HEK293 (cell line): ENCODE measurements around the gene SP7.

Source experiments
- CTCF ChIA-PET: fragments of 350-600 bp; formaldehyde crosslinking; extraction: SDS; loops from one replicate; lab custom pipeline; 2021; ENCODE audit warnings: antibody characterized with exemption; lab: Yijun Ruan, JAX
- POLR2A ChIA-PET: fragments of 300-600 bp; formaldehyde crosslinking; extraction: SDS; loops from one replicate; lab custom pipeline; 2020; ENCODE audit warnings: antibody characterized with exemption, inconsistent platforms; lab: Yijun Ruan, JAX
- H3K27ac ChIP-seq: fragments of 200-500 bp; sonication (Bioruptor generic); 2 replicates; pipeline ENCODE4 v1.5.1; 2014; ENCODE audit warnings: low read depth, low read length, control low read depth, inconsistent platforms; ENCODE audit errors: extremely low read depth
- H3K36me3 ChIP-seq, 2 experiments: fragments of 200-500 bp in 1 of 2; sonication (Bioruptor generic) in 1 of 2; 1 replicate in 1 of 2; 2 replicates in 1 of 2; pipeline ENCODE4 v1.5.1; 2014 to 2017; ENCODE audit warnings: inconsistent platforms in 2 of 2, low read length in 2 of 2; ENCODE audit not compliant: control insufficient read depth in 2 of 2, insufficient read depth in 1 of 2
- H3K4me1 ChIP-seq: fragments of 200-500 bp; sonication (Bioruptor generic); 2 replicates; pipeline ENCODE4 v1.5.1; 2014; ENCODE audit warnings: mild to moderate bottlenecking, low read length, inconsistent platforms; ENCODE audit not compliant: control insufficient read depth, insufficient read depth
- H3K4me3 ChIP-seq: 2 replicates; pipeline ENCODE4 v1.5.1; 2011; ENCODE audit warnings: low read depth, mild to moderate bottlenecking, control low read depth, low read length, moderate library complexity
- H3K9me3 ChIP-seq: fragments of 200-500 bp; sonication (Bioruptor generic); 2 replicates; pipeline ENCODE4 v1.5.1; 2014; ENCODE audit warnings: low read depth, low read length, inconsistent platforms; ENCODE audit not compliant: control insufficient read depth, insufficient read depth
- CTCF ChIP-seq: fragments of 450-650 bp; formaldehyde crosslinking; IDR thresholded peaks from 2 replicates; pipeline ENCODE4 v1.5.1; 2016; ENCODE audit warnings: missing biosample characterization, missing genetic modification characterization
- GLI4 ChIP-seq: fragments of 450-650 bp; formaldehyde crosslinking; IDR thresholded peaks from 2 replicates; pipeline ENCODE4 v1.5.1; 2016; ENCODE audit warnings: missing biosample characterization, missing genetic modification characterization
- GLIS1 ChIP-seq: fragments of 450-650 bp; formaldehyde crosslinking; IDR thresholded peaks from 2 replicates; pipeline ENCODE4 v1.5.1; 2016; ENCODE audit warnings: missing biosample characterization, missing genetic modification characterization
- PRDM1 ChIP-seq: fragments of 450-650 bp; formaldehyde crosslinking; IDR thresholded peaks from 2 replicates; pipeline ENCODE4; 2016; ENCODE audit warnings: missing biosample characterization, missing genetic modification characterization
- PRDM4 ChIP-seq: fragments of 450-650 bp; formaldehyde crosslinking; IDR thresholded peaks from 2 replicates; pipeline ENCODE4 v1.5.1; 2017; ENCODE audit warnings: missing biosample characterization, missing genetic modification characterization
- TRIM28 ChIP-seq: IDR thresholded peaks from 2 replicates; pipeline ENCODE4 v1.6.1; 2011; ENCODE audit warnings: low read length, control low read depth, borderline replicate concordance
- ZIC2 ChIP-seq: fragments of 450-650 bp; formaldehyde crosslinking; IDR thresholded peaks from 2 replicates; pipeline ENCODE4 v1.5.1; 2016; ENCODE audit warnings: missing biosample characterization, missing genetic modification characterization
- ZNF148 ChIP-seq: fragments of 450-650 bp; formaldehyde crosslinking; IDR thresholded peaks from 2 replicates; pipeline ENCODE4 v1.5.0; 2017; ENCODE audit warnings: missing biosample characterization, missing genetic modification characterization, borderline replicate concordance
- ZNF433 ChIP-seq: fragments of 450-650 bp; formaldehyde crosslinking; IDR thresholded peaks from 2 replicates; pipeline ENCODE4 v1.5.1; 2016; ENCODE audit warnings: missing biosample characterization, missing genetic modification characterization, low read depth
- ZNF544 ChIP-seq: fragments of 450-650 bp; formaldehyde crosslinking; IDR thresholded peaks from 2 replicates; pipeline ENCODE4 v1.5.0; 2017; ENCODE audit warnings: missing biosample characterization, missing genetic modification characterization
- ZNF580 ChIP-seq: fragments of 450-650 bp; formaldehyde crosslinking; IDR thresholded peaks from 2 replicates; pipeline ENCODE4 v1.5.1; 2016; ENCODE audit warnings: missing biosample characterization, missing genetic modification characterization
- ZNF600 ChIP-seq: fragments of 450-650 bp; formaldehyde crosslinking; IDR thresholded peaks from 2 replicates; pipeline ENCODE4 v1.5.1; 2016; ENCODE audit warnings: missing biosample characterization, missing genetic modification characterization
- ZNF629 ChIP-seq: fragments of 450-650 bp; formaldehyde crosslinking; IDR thresholded peaks from 2 replicates; pipeline ENCODE4 v1.5.1; 2017; ENCODE audit warnings: missing biosample characterization, missing genetic modification characterization
- ZNF654 ChIP-seq: fragments of 450-650 bp; formaldehyde crosslinking; IDR thresholded peaks from 2 replicates; pipeline ENCODE4 v1.5.1; 2016; ENCODE audit warnings: low read depth, missing biosample characterization, missing genetic modification characterization
- ZNF664 ChIP-seq: fragments of 450-650 bp; formaldehyde crosslinking; IDR thresholded peaks from 2 replicates; pipeline ENCODE4 v1.5.1; 2016; ENCODE audit warnings: missing biosample characterization, missing genetic modification characterization
- ZNF768 ChIP-seq: fragments of 450-650 bp; formaldehyde crosslinking; IDR thresholded peaks from 2 replicates; pipeline ENCODE4 v1.5.1; 2018; ENCODE audit warnings: missing biosample characterization, mild to moderate bottlenecking, missing genetic modification characterization
- ZNF791 ChIP-seq: fragments of 450-650 bp; formaldehyde crosslinking; IDR thresholded peaks from 2 replicates; pipeline ENCODE4 v1.5.1; 2016; ENCODE audit warnings: missing biosample characterization, missing genetic modification characterization
- ZNF830 ChIP-seq: fragments of 450-650 bp; IDR thresholded peaks from 2 replicates; pipeline ENCODE4 v1.5.0; 2018; ENCODE audit warnings: missing biosample characterization, missing genetic modification characterization, low read depth, mild to moderate bottlenecking, moderate library complexity
- ZSCAN16 ChIP-seq: fragments of 450-650 bp; formaldehyde crosslinking; IDR thresholded peaks from 2 replicates; pipeline ENCODE4 v1.5.1; 2016; ENCODE audit warnings: missing biosample characterization, missing genetic modification characterization

The SP7 gene

GRCh38 chr12:53328043-53328435 is 8.1 kb downstream of the SP7 start:
- Histone ChIP-seq H3K36me3 (no peaks in the 10 kb centered on the region), H3K4me1 (no peaks in the 10 kb centered on the region), H3K9me3 (no peaks in the 10 kb centered on the region), H3K27ac (no peak overlapping the region), H3K4me3 (no peak overlapping the region)
- TF ChIP-seq ZNF830 (tag by site-specific recombination) (no peak), ZIC2 (tag by site-specific recombination) (no peak), ZNF664 (no peak), ZSCAN16 (tag by site-specific recombination) (no peak), PRDM4 (tag by site-specific recombination) (no peak)
- ChIA-PET POLR2A (interaction anchor here (1.1 to 2.0 kb wide), 2 partner anchors 16 to 148 kb away, joined by 3 to 5 read pairs; partner anchors contain the start of gene ZNF740), CTCF (interaction anchor here (0.7 to 12.7 kb wide), 7 partner anchors 15 to 433 kb away, joined by 3 to 156 read pairs (median 19); partner anchors contain the start of gene NPFF)

- Histone ChIP-seq H3K9me3 (no peaks in the 10 kb centered on the region), H3K27ac (no peak overlapping the region), H3K4me3 (no peak overlapping the region), H3K4me1 (no peaks in the 10 kb centered on the region), H3K36me3 (no peaks in the 10 kb centered on the region)
- TF ChIP-seq TRIM28 (no peak), ZNF433 (tag by site-specific recombination) (no peak), ZNF148 (tag by site-specific recombination) (no peak), GLIS1 (tag by site-specific recombination) (no peak), ZNF654 (tag by site-specific recombination) (peak; percentile 26), PRDM1 (tag by site-specific recombination) (peak; percentile 56; the same call in 1 of the 2 replicates), ZNF768 (no peak), ZNF544 (no peak), ZNF580 (tag by site-specific recombination) (no peak), ZNF629 (tag by site-specific recombination) (no peak), ZNF791 (tag by site-specific recombination) (no peak), GLI4 (tag by site-specific recombination) (no peak), CTCF (tag by site-specific recombination) (0 out of 2 replicates have a peak, but pooled peaks have one; percentile 6), ZNF600 (peak; percentile 53; the same call in 1 of the 2 replicates)
- CTCF ChIA-PET, result interaction anchor here (0.5 to 12.7 kb wide), 11 partner anchors 8 to 432 kb away, joined by 3 to 156 read pairs (median 4); partner anchors contain the start of genes NPFF and SP7
- POLR2A ChIA-PET, result interaction anchor here (1.1 to 2.0 kb wide), 3 partner anchors 8 to 147 kb away, joined by 3 to 5 read pairs (median 4); partner anchors contain the start of genes SP7 and ZNF740
Measured at GRCh38 chr12:53327435-53328042, 8.6 kb downstream of the SP7 start.
